Activated CD4-positive, alpha-beta memory T cell treated with anti-CD3 and anti-CD28 coated beads for 36 hours (primary cell): ENCODE data around the gene XRN2. TPM values are rescaled to one million over a fixed set of nuclear protein-coding genes. Genes with fewer than 3 reads are reported as not detected.

Experiments used
- CTCF ChIA-PET: fragments of 350-600 bp; sonication (Branson Sonifier 250); formaldehyde crosslinking; loops from one replicate; lab custom pipeline; 2021; ENCODE audit warnings: antibody characterized with exemption, inconsistent platforms; lab: Charles Lee
- POLR2A ChIA-PET: fragments of 350-600 bp; sonication (Branson Sonifier 250); formaldehyde crosslinking; loops from one replicate; lab custom pipeline; 2021; ENCODE audit warnings: antibody characterized with exemption; lab: Charles Lee
- DNase-seq: peaks from one replicate; pipeline ENCODE4 v3.0.0-alpha.2; 2020
- H3K27ac Mint-ChIP-seq: one replicate; pipeline ENCODE4 v1.8.0; 2021; ENCODE audit warnings: mixed read lengths
- H3K27me3 Mint-ChIP-seq: one replicate; pipeline ENCODE4 v1.8.0; 2021; ENCODE audit warnings: mixed read lengths
- H3K36me3 Mint-ChIP-seq: one replicate; pipeline ENCODE4 v1.8.0; 2021; ENCODE audit warnings: mixed read lengths
- H3K4me1 Mint-ChIP-seq: one replicate; pipeline ENCODE4 v1.8.0; 2021; ENCODE audit warnings: low read depth, mixed read lengths
- H3K4me3 Mint-ChIP-seq: one replicate; pipeline ENCODE4 v1.8.0; 2021; ENCODE audit warnings: mild to moderate bottlenecking, mixed read lengths
- H3K9me3 Mint-ChIP-seq: one replicate; pipeline ENCODE4 v1.8.0; 2021; ENCODE audit warnings: mixed read lengths
- intact Hi-C: fragments of 100-400 bp; cut with micrococcal nuclease; formaldehyde crosslinking; loops from one replicate; pipeline ENCODE4 v1.15.1; 2023
- total RNA-seq, 2 experiments: library from RNA; stranded (reverse); gene quantifications; one replicate each; pipeline ENCODE4 v1.2.3, GENCODE V29; 2021

The XRN2 gene
- total RNA-seq, 2 experiments from 2014 or later: 91.0 to 94.4 TPM

GRCh38 chr20:21302664-21303060 lies 469 bp upstream of the XRN2 start:
- H3K4me1 Mint-ChIP-seq: peaks cover 32% of the 10 kb centered on the region

GRCh38 chr20:21303872-21304586 lies 898 bp downstream of the XRN2 start:
- H3K4me1 Mint-ChIP-seq: peaks cover 38% of the 10 kb centered on the region
- H3K27ac Mint-ChIP-seq: peak overlapping the region; percentile 99
- H3K4me3 Mint-ChIP-seq: peak overlapping the region; percentile 93
- H3K27me3 Mint-ChIP-seq: no peaks in the 10 kb centered on the region
- peaks cover 6% of the 10 kb centered on the region for H3K9me3 Mint-ChIP-seq
- POLR2A ChIA-PET: interaction anchor here (0.6 to 1.7 kb wide), 8 partner anchors 8 to 258 kb away, joined by 3 to 6 read pairs (median 3); no protein-coding TSS in a partner anchor
- CTCF ChIA-PET: interaction anchor here (0.8 to 7.3 kb wide), 6 partner anchors 12 to 225 kb away, joined by 3 to 33 read pairs (median 4); no protein-coding TSS in a partner anchor
- H3K36me3 Mint-ChIP-seq: peaks cover 30% of the 10 kb centered on the region
- intact Hi-C loops: loop anchor here (1.0 to 5.0 kb wide), 8 partner anchors 7 to 1292 kb away; partner anchors contain the start of gene KIZ
- no peak for DNase-seq

More at GRCh38 chr20:21302664-21303060, 469 bp upstream of the XRN2 start:
- intact Hi-C loops: loop anchor here (1.0 to 5.0 kb wide), 8 partner anchors 9 to 1290 kb away; partner anchors contain the start of gene KIZ
- no peak for DNase-seq
- H3K27ac Mint-ChIP-seq: peak overlapping the region; percentile 99
- H3K9me3 Mint-ChIP-seq: no peaks in the 10 kb centered on the region
- peak overlapping the region; percentile 93 for H3K4me3 Mint-ChIP-seq
- H3K36me3 Mint-ChIP-seq: peaks cover 19% of the 10 kb centered on the region
- POLR2A ChIA-PET: interaction anchor here (0.5 to 1.7 kb wide), 3 partner anchors 10 to 1287 kb away, joined by 3 to 6 read pairs (median 3); no protein-coding TSS in a partner anchor
- CTCF ChIA-PET: interaction anchor here (0.7 to 7.3 kb wide), 5 partner anchors 53 to 227 kb away, joined by 3 to 33 read pairs (median 3); no protein-coding TSS in a partner anchor
- H3K27me3 Mint-ChIP-seq: no peaks in the 10 kb centered on the region

GRCh38 chr20:21308340-21308739 lies 5.2 kb downstream of the XRN2 start:
- no peak overlapping the region for H3K4me3 Mint-ChIP-seq
- POLR2A ChIA-PET: no interaction called here
- H3K4me1 Mint-ChIP-seq: peaks cover 69% of the 10 kb centered on the region

GRCh38 chr20:21309678-21310467 lies 6.7 kb downstream of the XRN2 start:
- H3K4me1 Mint-ChIP-seq: peaks cover 74% of the 10 kb centered on the region

More at GRCh38 chr20:21308340-21308739, 5.2 kb downstream of the XRN2 start:
- intact Hi-C loops: no loop called here
- CTCF ChIA-PET: no interaction called here
- Mint-ChIP-seq H3K36me3 (peaks cover 35% of the 10 kb centered on the region), H3K27me3 (no peaks in the 10 kb centered on the region), H3K9me3 (peaks cover 6% of the 10 kb centered on the region), H3K27ac (no peak overlapping the region)
- no peak for DNase-seq

GRCh38 chr20:21312813-21313474 lies 9.8 kb downstream of the XRN2 start:
- no peak overlapping the region for H3K27ac Mint-ChIP-seq
- POLR2A ChIA-PET: interaction anchor here (1.0 to 2.0 kb wide), 2 partner anchors 10 kb away, joined by 5 to 6 read pairs; partner anchors contain the start of gene XRN2
- H3K4me3 Mint-ChIP-seq: no peak overlapping the region
- intact Hi-C loops: no loop called here
- peaks cover 90% of the 10 kb centered on the region for H3K4me1 Mint-ChIP-seq
- H3K27me3 Mint-ChIP-seq: no peaks in the 10 kb centered on the region
- H3K9me3 Mint-ChIP-seq: peaks cover 6% of the 10 kb centered on the region
- peaks cover 21% of the 10 kb centered on the region for H3K36me3 Mint-ChIP-seq
- no peak for DNase-seq
- CTCF ChIA-PET: interaction anchor here (0.9 to 1.0 kb wide), 2 partner anchors 77 to 192 kb away, joined by 3 to 4 read pairs; no protein-coding TSS in a partner anchor

More at GRCh38 chr20:21309678-21310467, 6.7 kb downstream of the XRN2 start:
- ChIA-PET CTCF (no interaction called here), POLR2A (no interaction called here)
- Mint-ChIP-seq H3K36me3 (peaks cover 24% of the 10 kb centered on the region), H3K27me3 (no peaks in the 10 kb centered on the region), H3K27ac (peak overlapping the region; percentile 2), H3K4me3 (no peak overlapping the region), H3K9me3 (peaks cover 6% of the 10 kb centered on the region)
- intact Hi-C loops: no loop called here
- DNase-seq: no peak

- Mint-ChIP-seq H3K4me1 (peaks cover 81% of the 10 kb centered on the region), H3K27ac (peak overlapping the region; percentile 38), H3K4me3 (no peak overlapping the region), H3K27me3 (no peaks in the 10 kb centered on the region), H3K9me3 (peaks cover 6% of the 10 kb centered on the region), H3K36me3 (peaks cover 13% of the 10 kb centered on the region)
- intact Hi-C loops: loop anchor here (1.0 kb wide), 1 partner anchor 8 kb away; no protein-coding TSS in a partner anchor
- DNase-seq: peak; percentile 59
- ChIA-PET CTCF (interaction anchor here (1.7 kb wide), 1 partner anchor 80 kb away, joined by 4 read pairs; no protein-coding TSS in a partner anchor), POLR2A (no interaction called here)
Observed at GRCh38 chr20:21315138-21315537, 12.0 kb downstream of the XRN2 start.

- intact Hi-C loops: loop anchor here (10.0 kb wide), 1 partner anchor 87 kb away; no protein-coding TSS in a partner anchor
- Mint-ChIP-seq H3K27ac (no peak overlapping the region), H3K36me3 (peaks cover 31% of the 10 kb centered on the region), H3K27me3 (no peaks in the 10 kb centered on the region), H3K4me3 (no peak overlapping the region), H3K9me3 (peaks cover 16% of the 10 kb centered on the region), H3K4me1 (peaks cover 73% of the 10 kb centered on the region)
- no peak for DNase-seq
- CTCF ChIA-PET: interaction anchor here (0.6 to 0.8 kb wide), 2 partner anchors 250 to 254 kb away, joined by 3 read pairs; no protein-coding TSS in a partner anchor
- POLR2A ChIA-PET: no interaction called here
Observed at GRCh38 chr20:21322083-21322710, 19.1 kb downstream of the XRN2 start.

GRCh38 chr20:21322921-21323331 lies 19.8 kb downstream of the XRN2 start:
- H3K9me3 Mint-ChIP-seq: peaks cover 16% of the 10 kb centered on the region
- H3K27ac Mint-ChIP-seq: peak overlapping the region; percentile 2
- peaks cover 65% of the 10 kb centered on the region for H3K4me1 Mint-ChIP-seq
- intact Hi-C loops: loop anchor here (1.0 to 10.0 kb wide), 2 partner anchors 8 to 88 kb away; no protein-coding TSS in a partner anchor
- ChIA-PET CTCF (interaction anchor here (0.6 to 1.0 kb wide), 2 partner anchors 88 to 255 kb away, joined by 3 to 5 read pairs; no protein-coding TSS in a partner anchor), POLR2A (interaction anchor here (1.4 kb wide), 1 partner anchor 10 kb away, joined by 5 read pairs; no protein-coding TSS in a partner anchor)
- no peaks in the 10 kb centered on the region for H3K27me3 Mint-ChIP-seq
- H3K36me3 Mint-ChIP-seq: peaks cover 27% of the 10 kb centered on the region
- no peak for DNase-seq
- no peak overlapping the region for H3K4me3 Mint-ChIP-seq

- H3K4me3 Mint-ChIP-seq: no peak overlapping the region
- peaks cover 16% of the 10 kb centered on the region for H3K9me3 Mint-ChIP-seq
- intact Hi-C loops: loop anchor here (1.0 to 10.0 kb wide), 2 partner anchors 8 to 89 kb away; no protein-coding TSS in a partner anchor
- no peak for DNase-seq
- H3K4me1 Mint-ChIP-seq: peaks cover 65% of the 10 kb centered on the region
- CTCF ChIA-PET: interaction anchor here (0.8 to 1.0 kb wide), 2 partner anchors 12 to 88 kb away, joined by 4 to 5 read pairs; no protein-coding TSS in a partner anchor
- POLR2A ChIA-PET: interaction anchor here (1.4 kb wide), 1 partner anchor 11 kb away, joined by 5 read pairs; no protein-coding TSS in a partner anchor
- H3K36me3 Mint-ChIP-seq: peaks cover 31% of the 10 kb centered on the region
- peak overlapping the region; percentile 45 for H3K27ac Mint-ChIP-seq
- no peaks in the 10 kb centered on the region for H3K27me3 Mint-ChIP-seq
Observed at GRCh38 chr20:21323640-21324039, 20.5 kb downstream of the XRN2 start.

- ChIA-PET POLR2A (interaction anchor here (0.6 to 1.4 kb wide), 3 partner anchors 11 to 41 kb away, joined by 3 to 5 read pairs (median 4); no protein-coding TSS in a partner anchor), CTCF (interaction anchor here (0.8 to 1.6 kb wide), 2 partner anchors 13 to 88 kb away, joined by 4 to 8 read pairs; no protein-coding TSS in a partner anchor)
- Mint-ChIP-seq H3K27me3 (no peaks in the 10 kb centered on the region), H3K9me3 (peaks cover 12% of the 10 kb centered on the region), H3K4me1 (peaks cover 62% of the 10 kb centered on the region), H3K27ac (peak overlapping the region; percentile 45), H3K4me3 (no peak overlapping the region), H3K36me3 (peaks cover 29% of the 10 kb centered on the region)
- no peak for DNase-seq
- intact Hi-C loops: loop anchor here (10.0 kb wide), 1 partner anchor 89 kb away; no protein-coding TSS in a partner anchor
Observed at GRCh38 chr20:21324126-21324525, 21.0 kb downstream of the XRN2 start.
